ENCODE results near the gene RCSD1. TPM values are rescaled to one million over a fixed set of nuclear protein-coding genes. Genes with fewer than 3 reads are reported as not detected.

The RCSD1 gene
- total RNA-seq, 1 donor: 1.3 TPM

- no peak for DNase-seq (ENCODE audit: low read depth)
- no peak for TF ChIP-seq CTCF (IDR thresholded peaks at IDR 0.05; ENCODE audit: insufficient read depth, low read depth, low read length)
- H3K4me3 ChIP-seq (ENCODE audit: low read depth, low read length): no peak overlapping the region
Observed at GRCh38 chr1:167588361-167588760, 41.7 kb upstream of the RCSD1 start.

- H3K4me3 ChIP-seq (ENCODE audit: low read depth, low read length): no peak overlapping the region
- no peak for TF ChIP-seq CTCF (IDR thresholded peaks at IDR 0.05; ENCODE audit: insufficient read depth, low read depth, low read length)
- DNase-seq (ENCODE audit: low read depth): no peak
Observed at GRCh38 chr1:167592475-167592874, 37.6 kb upstream of the RCSD1 start.

- DNase-seq (ENCODE audit: low read depth): no peak
- no peak for TF ChIP-seq CTCF (IDR thresholded peaks at IDR 0.05; ENCODE audit: insufficient read depth, low read depth, low read length)
- no peak overlapping the region for H3K4me3 ChIP-seq (ENCODE audit: low read depth, low read length)
Observed at GRCh38 chr1:167593860-167594259, 36.2 kb upstream of the RCSD1 start.

- DNase-seq (ENCODE audit: low read depth): no peak
- no peak for TF ChIP-seq CTCF (IDR thresholded peaks at IDR 0.05; ENCODE audit: insufficient read depth, low read depth, low read length)
- H3K4me3 ChIP-seq (ENCODE audit: low read depth, low read length): no peak overlapping the region
Observed at GRCh38 chr1:167594822-167595221, 35.2 kb upstream of the RCSD1 start.

GRCh38 chr1:167599957-167600581, 30.0 kb upstream of the RCSD1 start:
- H3K4me3 ChIP-seq (ENCODE audit: low read depth, low read length): no peak overlapping the region
- DNase-seq (ENCODE audit: low read depth): peak; percentile 53
- TF ChIP-seq CTCF (IDR thresholded peaks at IDR 0.05; ENCODE audit: insufficient read depth, low read depth, low read length): peak; percentile 51

GRCh38 chr1:167601442-167602383, 28.3 kb upstream of the RCSD1 start:
- DNase-seq (ENCODE audit: low read depth): peak; percentile 23
- no peak for TF ChIP-seq CTCF (IDR thresholded peaks at IDR 0.05; ENCODE audit: insufficient read depth, low read depth, low read length)
- H3K4me3 ChIP-seq (ENCODE audit: low read depth, low read length): no peak overlapping the region
